K562 (cell line): ENCODE measurements around the gene CD34. TPM values are rescaled to one million over a fixed set of nuclear protein-coding genes. Genes with fewer than 3 reads are reported as not detected.

ENCODE experiments used
- ATAC-seq: fragments of 200-7000 bp; cut with Tn5 transposase; 3 replicates; pipeline ENCODE4 v1.9.1; 2020; ENCODE audit warnings: moderate library complexity
- BruUV-seq: library from RNA; stranded (reverse); fragments of 400-500 nt; replicated peaks from 2 replicates; lab custom pipeline; 2021; lab: Mats Ljungman, UMichigan
- CTCF ChIA-PET: fragments of 300-600 bp; formaldehyde crosslinking; extraction: SDS; loops from one replicate; lab custom pipeline; 2021; ENCODE audit warnings: low intra/inter-chr PET ratio; lab: Yijun Ruan, JAX
- POLR2A ChIA-PET: fragments of 300-600, 350-650 bp; sonication (Branson Sonifier 250); formaldehyde crosslinking; extraction: SDS; loops from one replicate; lab custom pipeline; 2021; ENCODE audit warnings: antibody characterized with exemption, inconsistent platforms; lab: Yijun Ruan, JAX
- DNase-seq, 4 experiments: peaks; one replicate each; pipeline versions ENCODE4 v3.0.0 to v3.0.0-alpha.2; 2011 to 2018; ENCODE audit warnings: low spot score in 3 of 4, mixed read lengths in 3 of 4; ENCODE audit errors: extremely low read depth in 1 of 4
- FAIRE-seq: peaks from 2 replicates; lab custom pipeline; 2011; peaks lifted over from hg19 to GRCh38; lab: Jason Lieb, UNC
- H2AFZ ChIP-seq: 2 replicates; pipeline ENCODE4 v1.6.0; 2011; ENCODE audit warnings: low read depth, low read length, control low read depth, inconsistent platforms
- H3K27ac ChIP-seq: fragments of 200-600 bp; 3 replicates; pipeline ENCODE4 v1.8.0; 2011; ENCODE audit warnings: low read depth, mild to moderate bottlenecking, control low read depth, inconsistent platforms, low read length, moderate library complexity, mixed read lengths; ENCODE audit errors: extremely low read depth
- H3K27me3 ChIP-seq, 2 experiments: fragments of 300-600 bp in 1 of 2; 2 replicates in 1 of 2; 3 replicates in 1 of 2; pipeline versions ENCODE4 v1.6.0 to v1.8.0; 2011; ENCODE audit warnings: inconsistent platforms in 2 of 2, low read length in 2 of 2, mild to moderate bottlenecking in 1 of 2, mixed read lengths in 1 of 2, moderate library complexity in 1 of 2; ENCODE audit not compliant: control insufficient read depth in 2 of 2, insufficient read depth in 2 of 2
- H3K36me3 ChIP-seq: fragments of 300-600 bp; 3 replicates; pipeline ENCODE4 v1.8.0; 2011; ENCODE audit warnings: mild to moderate bottlenecking, low read length, inconsistent platforms; ENCODE audit not compliant: control insufficient read depth, insufficient read depth
- H3K4me1 ChIP-seq, 2 experiments: fragments of 200-600 bp in 1 of 2; replicated peaks in 1 of 2; 2 replicates in 1 of 2; 3 replicates in 1 of 2; pipeline versions ENCODE4 v1.5.1 to v1.8.0; 2011; ENCODE audit warnings: inconsistent platforms in 2 of 2, low read length in 2 of 2, mild to moderate bottlenecking in 1 of 2, mixed read lengths in 1 of 2, moderate library complexity in 1 of 2; ENCODE audit not compliant: control insufficient read depth in 2 of 2, insufficient read depth in 2 of 2
- H3K4me2 ChIP-seq: 2 replicates; pipeline ENCODE4 v1.6.1; 2011; ENCODE audit warnings: low read length, control low read depth, inconsistent platforms, mixed read lengths; ENCODE audit not compliant: insufficient read depth
- H3K4me3 ChIP-seq: fragments of 200-600 bp; sonication (generic), shearing (Covaris generic); 2 replicates; pipeline ENCODE4 v1.5.1; 2016; ENCODE audit warnings: control low read depth, inconsistent platforms
- H3K79me2 ChIP-seq: fragments of 200-600 bp; 3 replicates; pipeline ENCODE4 v1.8.0; 2011; ENCODE audit warnings: low read length, inconsistent platforms; ENCODE audit not compliant: control insufficient read depth, insufficient read depth
- H3K9ac ChIP-seq, 2 experiments: 2 replicates each; pipeline versions ENCODE4 v1.6.0 to v1.6.1; 2011; ENCODE audit warnings: low read depth in 2 of 2, low read length in 2 of 2, control low read depth in 1 of 2, inconsistent platforms in 1 of 2, mild to moderate bottlenecking in 1 of 2, mixed read lengths in 1 of 2; ENCODE audit not compliant: insufficient read depth in 1 of 2
- H3K9me1 ChIP-seq: one replicate; pipeline ENCODE4 v1.6.0; 2011; ENCODE audit warnings: inconsistent platforms, mild to moderate bottlenecking, low read length, moderate library complexity; ENCODE audit not compliant: control insufficient read depth, insufficient read depth
- H3K9me3 ChIP-seq: replicated peaks from 2 replicates; pipeline ENCODE4 v1.5.1; 2011; ENCODE audit warnings: low read depth, low read length, inconsistent platforms; ENCODE audit not compliant: control insufficient read depth, insufficient read depth
- H4K20me1 ChIP-seq: replicated peaks from 2 replicates; pipeline ENCODE4 v1.6.1; 2011; ENCODE audit warnings: low read length, inconsistent platforms, mixed read lengths; ENCODE audit not compliant: control insufficient read depth, insufficient read depth
- ARID4B ChIP-seq: sonication (generic); formaldehyde crosslinking; IDR thresholded peaks from 2 replicates; pipeline ENCODE4 v1.8.0; 2022; ENCODE audit warnings: mild to moderate bottlenecking, missing genetic modification reagents
- GTF2A2 ChIP-seq: IDR thresholded peaks from 2 replicates; pipeline ENCODE4 v1.6.1; 2016; ENCODE audit warnings: mild to moderate bottlenecking, missing genetic modification characterization, missing compliant biosample characterization
- TCF3 ChIP-seq: sonication (generic); formaldehyde crosslinking; IDR thresholded peaks from 2 replicates; pipeline ENCODE4 v1.4.0; 2020; ENCODE audit warnings: mild to moderate bottlenecking, missing genetic modification reagents
- ZNF707 ChIP-seq: fragments of 250-450 bp; sonication (Bioruptor Pico); conservative IDR thresholded peaks from 2 replicates; pipeline ENCODE4 v1.8.0; 2022; ENCODE audit warnings: inconsistent platforms, mild to moderate bottlenecking, moderate library complexity
- WGBS: fragments of 100-300 bp; shearing (Covaris generic); methylation state at CpG from one replicate; pipeline ENCODE4 v1.1.6; 2016; ENCODE audit warnings: low coverage, mixed read lengths; ENCODE audit not compliant: insufficient coverage; ENCODE audit errors: missing lambda C conversion rate; 5-methylcytosine and 5-hydroxymethylcytosine counted together
- in situ Hi-C: fragments of 300-500 bp; cut with MboI; formaldehyde crosslinking; loops from 4 replicates; pipeline ENCODE4 v1.15.0; 2018; ENCODE audit warnings: inconsistent platforms, mixed read lengths
- intact Hi-C: fragments of 100-400 bp; cut with micrococcal nuclease; formaldehyde crosslinking; loops from 2 replicates; pipeline ENCODE4 v1.14.2; 2022
- polyA plus RNA-seq, 8 experiments: library from polyadenylated mRNA; depleted of rRNA in 4 of 8; stranded (reverse) in 5 of 8; unstranded in 3 of 8; fragments of >200 nt; fragmentation: Nextera tagmentation in 2 of 8; fragmentation: Illumina TruSeq in 1 of 8; extraction: Ambion mirVana in 2 of 8; extraction: Trizol in 1 of 8; gene quantifications; 2 replicates each; pipeline versions ENCODE4 v1.2.1 to v1.2.3, GENCODE V29; 2011 to 2014; ENCODE audit warnings: inconsistent platforms in 1 of 8, missing spikeins in 1 of 8
- total RNA-seq, 7 experiments: library from RNA; depleted of rRNA in 6 of 7; stranded (reverse); fragments of >200 nt in 6 of 7; fragmentation: Illumina TruSeq in 2 of 7; extraction: Trizol in 2 of 7; gene quantifications; 2 replicates each; pipeline versions ENCODE4 v1.2.1 to v1.2.3, GENCODE V29; 2011 to 2021; ENCODE audit warnings: low replicate concordance in 1 of 7
- TF ChIP-seq, protein P1 (sequence below), 2 experiments: fragments of 450-650 bp in 1 of 2; IDR thresholded peaks; 2 replicates each; pipeline ENCODE4 v1.6.1; 2011 to 2017; ENCODE audit warnings: low read depth in 2 of 2, antibody characterized with exemption in 1 of 2, borderline replicate concordance in 1 of 2, low read length in 1 of 2, mild to moderate bottlenecking in 1 of 2, mixed read lengths in 1 of 2; ENCODE audit not compliant: control insufficient read depth in 1 of 2

Gene CD34
- total and polyA plus RNA-seq, 9 of the 15 experiments (the other 6 are each of a cell fraction or from before 2014, with no cell fraction given) = not detected

DNA sequence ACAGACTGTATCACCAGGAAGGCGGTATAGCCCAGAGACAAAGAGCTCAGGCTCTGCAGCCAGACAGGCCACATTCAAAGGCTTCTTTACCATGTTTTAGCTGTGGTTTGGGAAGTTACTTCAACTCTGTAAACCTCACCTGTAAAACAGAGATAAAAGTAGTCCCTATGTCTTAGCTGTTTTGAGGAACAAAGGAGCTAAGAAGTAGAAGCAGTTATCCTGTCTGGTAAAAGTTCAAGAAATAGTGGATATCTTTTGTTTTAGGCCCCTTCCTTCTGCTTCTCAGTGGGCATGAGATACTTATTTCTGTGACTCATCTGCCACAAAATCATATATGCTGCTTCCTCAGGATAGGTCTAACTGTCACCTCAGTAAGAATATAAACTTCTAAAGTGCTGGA is 6.5 kb downstream of the CD34 start:
- WGBS = 11% methylated on average over 1 of the region's 1 CpG
- ATAC-seq = peak; percentile 27; the same call in 2 of the 3 replicates
- intact Hi-C loops (loop anchor here (10.0 kb wide), 1 partner anchor 330 kb away; no protein-coding TSS in a partner anchor), in situ Hi-C loops (no loop called here)
- no peak for DNase-seq
- H3K36me3 ChIP-seq = no peaks in the 10 kb centered on the region
- H3K9ac ChIP-seq = no peak overlapping the region
- H3K27ac ChIP-seq = no peak overlapping the region
- H3K9me1 ChIP-seq = no peaks in the 10 kb centered on the region
- BruUV-seq = no TSS peak
- no peaks in the 10 kb centered on the region for H3K27me3 ChIP-seq
- H3K9me3 ChIP-seq = no peaks in the 10 kb centered on the region
- ChIA-PET CTCF (no interaction called here), POLR2A (interaction anchor here (0.7 to 2.0 kb wide), 5 partner anchors 9 to 314 kb away, joined by 3 to 7 read pairs (median 3); no protein-coding TSS in a partner anchor)
- H4K20me1 ChIP-seq = no peaks in the 10 kb centered on the region
- no peak overlapping the region for H3K4me3 ChIP-seq
- no peak overlapping the region for H3K4me2 ChIP-seq
- peaks cover 10 to 33% of the 10 kb centered on the region in 2 experiments; a peak in 4 of 5 replicates for H3K4me1 ChIP-seq
- H3K79me2 ChIP-seq = no peaks in the 10 kb centered on the region
- FAIRE-seq = peak; percentile 44
- peak overlapping the region; percentile 65 for H2AFZ ChIP-seq
- TF ChIP-seq TCF3 (CRISPR knock-in tag) = peak; percentile 61
- no peak for TF ChIP-seq ZNF707 (CRISPR knock-in tag)
- no peak for TF ChIP-seq ARID4B (CRISPR knock-in tag)
- no peak for TF ChIP-seq GTF2A2 (tag)
- TF ChIP-seq, protein P1, sequence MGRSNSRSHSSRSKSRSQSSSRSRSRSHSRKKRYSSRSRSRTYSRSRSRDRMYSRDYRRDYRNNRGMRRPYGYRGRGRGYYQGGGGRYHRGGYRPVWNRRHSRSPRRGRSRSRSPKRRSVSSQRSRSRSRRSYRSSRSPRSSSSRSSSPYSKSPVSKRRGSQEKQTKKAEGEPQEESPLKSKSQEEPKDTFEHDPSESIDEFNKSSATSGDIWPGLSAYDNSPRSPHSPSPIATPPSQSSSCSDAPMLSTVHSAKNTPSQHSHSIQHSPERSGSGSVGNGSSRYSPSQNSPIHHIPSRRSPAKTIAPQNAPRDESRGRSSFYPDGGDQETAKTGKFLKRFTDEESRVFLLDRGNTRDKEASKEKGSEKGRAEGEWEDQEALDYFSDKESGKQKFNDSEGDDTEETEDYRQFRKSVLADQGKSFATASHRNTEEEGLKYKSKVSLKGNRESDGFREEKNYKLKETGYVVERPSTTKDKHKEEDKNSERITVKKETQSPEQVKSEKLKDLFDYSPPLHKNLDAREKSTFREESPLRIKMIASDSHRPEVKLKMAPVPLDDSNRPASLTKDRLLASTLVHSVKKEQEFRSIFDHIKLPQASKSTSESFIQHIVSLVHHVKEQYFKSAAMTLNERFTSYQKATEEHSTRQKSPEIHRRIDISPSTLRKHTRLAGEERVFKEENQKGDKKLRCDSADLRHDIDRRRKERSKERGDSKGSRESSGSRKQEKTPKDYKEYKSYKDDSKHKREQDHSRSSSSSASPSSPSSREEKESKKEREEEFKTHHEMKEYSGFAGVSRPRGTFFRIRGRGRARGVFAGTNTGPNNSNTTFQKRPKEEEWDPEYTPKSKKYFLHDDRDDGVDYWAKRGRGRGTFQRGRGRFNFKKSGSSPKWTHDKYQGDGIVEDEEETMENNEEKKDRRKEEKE (IDR thresholded peaks at IDR 0.05; ENCODE audit: borderline replicate concordance in 1 of 2, control insufficient read depth in 1 of 2, low read depth in 2 of 2, low read length in 1 of 2) = no peak
